Activated CD4-positive, alpha-beta T cell treated with anti-CD3 and anti-CD28 coated beads for 36 hours (primary cell): ENCODE data around the gene FCGR3A. TPM values are rescaled to one million over a fixed set of nuclear protein-coding genes. Genes with fewer than 3 reads are reported as not detected.
"Not testable (repeated sequence)": the region's sequence is repeated elsewhere in the genome, so short reads cannot be mapped to it uniquely, and the experiment has no call there.

ENCODE experiments used
- ATAC-seq: fragments of 200-7000 bp; cut with Tn5 transposase; one replicate; pipeline ENCODE4 v1.10.0; 2021; ENCODE audit warnings: mild to moderate bottlenecking, moderate library complexity
- CTCF ChIA-PET: fragments of 350-600 bp; sonication (Branson Sonifier 250); formaldehyde crosslinking; loops from one replicate; lab custom pipeline; 2021; ENCODE audit warnings: antibody characterized with exemption; lab: Charles Lee
- POLR2A ChIA-PET: fragments of 350-600 bp; sonication (Branson Sonifier 250); formaldehyde crosslinking; loops from one replicate; lab custom pipeline; 2021; ENCODE audit warnings: antibody characterized with exemption, inconsistent platforms; lab: Charles Lee
- DNase-seq: peaks from one replicate; pipeline ENCODE4 v3.0.0-alpha.2; 2020
- H3K27ac Mint-ChIP-seq: one replicate; pipeline ENCODE4 v1.8.0; 2021; ENCODE audit warnings: mixed read lengths
- H3K27me3 Mint-ChIP-seq: one replicate; pipeline ENCODE4 v1.8.0; 2021; ENCODE audit warnings: mixed read lengths
- H3K36me3 Mint-ChIP-seq: one replicate; pipeline ENCODE4 v1.8.0; 2021; ENCODE audit warnings: low read depth, mixed read lengths
- H3K4me1 Mint-ChIP-seq: one replicate; pipeline ENCODE4 v1.8.0; 2021; ENCODE audit warnings: mixed read lengths
- H3K4me3 Mint-ChIP-seq: one replicate; pipeline ENCODE4 v1.8.0; 2021; ENCODE audit warnings: mild to moderate bottlenecking, moderate library complexity, mixed read lengths
- H3K9me3 Mint-ChIP-seq: one replicate; pipeline ENCODE4 v1.8.0; 2021; ENCODE audit warnings: low read depth, mixed read lengths
- intact Hi-C, 2 experiments: fragments of 100-400 bp; cut with DNase I in 1 of 2; cut with micrococcal nuclease in 1 of 2; formaldehyde crosslinking; loops; one replicate each; pipeline versions ENCODE4 v1.14.2 to v1.15.1; 2022 to 2024; cut with DNase I, micrococcal nuclease
- total RNA-seq, 2 experiments: library from RNA; stranded (reverse); gene quantifications; one replicate each; pipeline ENCODE4 v1.2.3, GENCODE V29; 2021

Gene FCGR3A
- not detected for total RNA-seq

DNA sequence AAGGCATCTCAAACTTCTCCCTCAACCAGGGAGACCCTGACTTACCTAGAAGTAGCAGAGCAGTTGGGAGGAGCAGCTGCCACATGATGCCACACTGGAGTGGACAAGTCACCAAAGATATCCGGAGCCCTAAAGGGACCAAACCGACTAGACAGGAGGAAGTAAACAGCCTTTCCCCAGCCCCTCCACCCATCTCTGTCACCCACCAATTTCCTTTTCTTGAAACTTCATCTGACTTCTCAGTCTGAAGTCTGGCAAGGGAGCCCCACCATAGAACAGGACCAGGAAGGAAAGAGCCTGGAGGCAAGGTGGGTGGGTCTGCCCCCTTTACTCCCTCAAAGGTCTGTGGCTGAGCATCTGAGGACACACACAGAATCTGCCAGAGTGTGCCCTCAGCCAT lies at the start of gene FCGR3A:
Gene FCGR3A, minus strand, starts transcription at position 167 of the 400 bp plus-strand sequence. Its CDS starts 82 bp downstream, at position 85.
- Mint-ChIP-seq H3K4me1 (peaks cover 8% of the 10 kb centered on the region), H3K9me3 (no peaks in the 10 kb centered on the region), H3K4me3 (no peak within 1 kb of the TSS), H3K27ac (no peak within 1 kb of the TSS), H3K27me3 (no peaks in the 10 kb centered on the region), H3K36me3 (no peaks in the 10 kb centered on the region)
- POLR2A ChIA-PET = no interaction called here
- CTCF ChIA-PET = no interaction called here
- intact Hi-C loops = loop anchor here in 1 of 2 experiments (10.0 kb wide), 1 partner anchor 195 kb away; the partner anchor contains the start of gene DUSP12
- DNase-seq (no peak), ATAC-seq (no peak)

DNA sequence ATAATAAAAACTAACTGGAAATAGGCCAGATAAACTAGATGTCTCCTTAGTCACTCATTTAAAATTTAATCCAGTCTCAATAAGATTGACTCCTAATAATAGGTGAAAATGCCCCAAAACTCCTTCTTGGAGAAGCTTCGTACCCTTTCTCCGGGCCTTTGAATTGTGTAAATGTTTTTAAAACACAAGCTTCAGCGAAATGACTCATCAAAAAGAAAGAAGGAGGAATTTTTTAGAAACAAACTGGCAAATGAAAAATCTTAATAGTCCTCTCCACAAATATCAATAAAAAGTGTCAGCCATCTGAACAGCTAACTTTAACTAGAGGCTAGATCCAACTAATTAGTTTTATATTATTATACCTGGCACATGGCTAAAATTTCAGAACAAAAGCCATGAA lies 47.5 kb upstream of the FCGR3A start:
- ATAC-seq, H3K4me1 Mint-ChIP-seq, H3K4me3 Mint-ChIP-seq, POLR2A ChIA-PET, H3K27me3 Mint-ChIP-seq, H3K36me3 Mint-ChIP-seq, H3K9me3 Mint-ChIP-seq, CTCF ChIA-PET, intact Hi-C loops, H3K27ac Mint-ChIP-seq, DNase-seq: not testable (repeated sequence)

DNA sequence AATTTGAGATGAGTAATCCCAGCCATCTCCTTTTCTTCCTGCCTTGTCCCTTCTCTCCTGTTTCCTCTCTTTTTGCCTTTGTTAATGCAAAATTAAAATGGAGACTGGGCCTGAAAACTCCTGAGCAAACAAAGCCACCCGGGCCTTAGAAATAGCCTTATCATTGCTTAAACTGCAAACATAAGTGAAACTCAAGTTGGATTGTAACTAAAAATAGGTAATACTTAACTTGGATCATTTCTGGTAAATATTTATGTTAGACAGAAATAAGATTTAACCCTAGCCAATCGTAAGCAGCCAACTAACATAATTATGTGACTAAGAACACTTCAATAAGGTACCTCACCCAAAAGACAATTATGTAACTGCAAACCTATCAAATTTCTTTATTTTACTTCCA lies 46.0 kb upstream of the FCGR3A start:
- POLR2A ChIA-PET, H3K36me3 Mint-ChIP-seq, H3K9me3 Mint-ChIP-seq, ATAC-seq, H3K4me1 Mint-ChIP-seq, H3K27ac Mint-ChIP-seq, H3K27me3 Mint-ChIP-seq, CTCF ChIA-PET, H3K4me3 Mint-ChIP-seq, DNase-seq, intact Hi-C loops: not testable (repeated sequence)

DNA sequence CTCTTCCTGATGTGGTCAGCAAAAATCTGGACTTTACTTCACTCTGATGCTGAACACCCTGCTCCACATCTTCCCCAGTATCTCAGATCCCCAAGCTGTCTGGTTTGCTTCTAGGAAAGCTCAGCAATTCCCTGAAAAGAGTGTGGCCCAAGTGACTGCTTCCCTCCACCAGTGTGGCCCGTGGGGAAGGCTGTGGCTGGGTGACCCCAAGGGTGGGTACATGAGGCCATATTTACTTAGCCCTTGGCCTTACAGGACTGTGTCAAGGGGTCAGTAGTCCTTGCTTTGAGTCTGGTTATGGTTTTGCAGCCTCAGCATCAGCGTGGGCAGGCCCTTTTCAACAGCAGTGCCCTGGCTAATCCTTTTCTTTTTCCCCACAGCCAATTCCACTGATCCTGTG lies 45.6 kb upstream of the FCGR3A start:
- H3K9me3 Mint-ChIP-seq, POLR2A ChIA-PET, intact Hi-C loops, DNase-seq, H3K27me3 Mint-ChIP-seq, ATAC-seq, H3K36me3 Mint-ChIP-seq, CTCF ChIA-PET, H3K27ac Mint-ChIP-seq, H3K4me1 Mint-ChIP-seq, H3K4me3 Mint-ChIP-seq: not testable (repeated sequence)

DNA sequence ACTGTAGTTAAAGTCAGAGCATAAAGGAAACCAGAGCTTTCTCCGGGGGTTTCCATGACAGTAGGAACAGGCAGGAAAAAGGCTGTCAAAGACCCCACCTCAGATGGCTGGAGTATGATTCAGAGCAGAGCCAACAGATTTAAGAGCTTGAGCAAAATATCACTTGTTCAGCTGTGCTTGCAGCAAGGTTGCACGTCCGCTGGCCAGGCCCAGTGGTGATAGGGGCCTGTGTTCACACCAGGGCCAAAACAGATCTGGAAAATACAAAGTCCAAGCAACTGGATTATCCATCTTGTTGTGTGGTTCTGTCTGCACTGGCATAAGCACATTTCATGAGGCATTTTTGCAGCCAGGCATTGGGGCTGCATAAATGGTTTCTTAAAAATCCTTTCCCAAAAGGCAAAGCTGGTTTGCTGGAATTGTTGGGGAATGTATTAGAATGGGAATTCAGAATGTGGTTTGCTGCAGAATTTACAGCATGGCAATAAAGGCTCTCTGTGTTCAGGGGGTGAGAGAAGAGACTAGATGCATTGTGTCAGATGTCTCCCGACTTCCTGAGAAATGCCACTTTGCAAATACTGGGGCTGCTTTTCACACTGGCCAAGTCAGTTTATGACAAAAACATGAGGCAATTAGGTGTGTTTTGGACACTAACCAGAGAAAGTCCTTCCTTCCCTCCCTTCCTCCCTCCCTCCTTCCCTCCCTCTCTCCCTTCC lies 44.8 kb upstream of the FCGR3A start:
- POLR2A ChIA-PET, H3K4me1 Mint-ChIP-seq, CTCF ChIA-PET, H3K4me3 Mint-ChIP-seq, H3K27me3 Mint-ChIP-seq, H3K9me3 Mint-ChIP-seq, H3K27ac Mint-ChIP-seq, ATAC-seq, DNase-seq, H3K36me3 Mint-ChIP-seq, intact Hi-C loops: not testable (repeated sequence)

DNA sequence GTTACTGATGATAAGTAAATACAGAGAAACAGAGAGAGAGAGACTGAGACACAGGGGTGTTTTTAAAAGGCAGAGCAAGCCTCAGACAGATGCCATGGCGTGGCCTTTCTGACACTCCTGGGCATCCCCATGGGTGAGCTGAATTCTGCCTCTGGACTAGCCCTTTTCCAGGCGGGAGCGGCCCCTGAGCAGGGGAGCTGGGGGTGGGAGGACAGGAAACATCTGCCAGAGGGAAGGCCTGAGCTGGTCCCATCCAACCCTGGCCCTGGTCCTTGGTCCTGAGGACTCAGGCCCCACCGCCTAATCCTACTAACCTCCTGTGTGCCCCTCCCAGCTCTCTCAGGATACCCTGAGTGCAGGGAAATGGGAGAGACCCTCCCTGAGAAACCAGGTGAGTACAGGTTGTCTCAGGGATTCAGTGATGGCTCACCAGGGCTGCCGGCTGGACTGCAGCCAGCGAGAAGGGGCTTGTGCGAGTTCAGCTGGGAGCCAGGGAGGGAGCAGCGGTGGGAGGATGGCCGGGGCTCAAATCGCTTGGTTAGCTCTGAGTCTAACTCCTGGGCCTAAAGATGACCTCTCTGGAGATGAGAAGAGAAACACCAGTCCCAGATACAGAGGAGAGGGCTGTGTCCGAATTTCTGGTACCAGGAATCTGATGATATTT lies 43.6 kb upstream of the FCGR3A start:
- H3K27ac Mint-ChIP-seq, CTCF ChIA-PET, H3K4me3 Mint-ChIP-seq, DNase-seq, H3K9me3 Mint-ChIP-seq, ATAC-seq, H3K36me3 Mint-ChIP-seq, H3K4me1 Mint-ChIP-seq, intact Hi-C loops, H3K27me3 Mint-ChIP-seq, POLR2A ChIA-PET: not testable (repeated sequence)

DNA sequence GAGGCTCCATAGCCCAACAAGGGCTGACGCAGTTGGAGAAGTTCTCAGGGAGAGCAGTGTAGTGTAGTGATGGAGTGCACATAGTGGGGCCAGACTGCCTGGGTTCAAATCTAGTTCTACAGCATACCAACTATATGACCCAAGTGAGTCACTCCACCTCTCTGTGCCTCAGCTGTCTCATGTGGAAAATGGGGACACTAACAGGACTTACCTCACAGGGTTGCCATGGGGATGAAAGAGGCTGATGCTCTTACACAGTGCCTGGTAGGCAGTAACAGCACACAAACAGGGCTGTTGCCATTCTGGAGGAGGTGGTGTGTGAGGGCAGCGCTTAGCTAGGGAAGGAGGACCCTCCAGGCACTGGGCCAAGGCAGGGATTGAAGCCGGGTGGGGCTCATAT lies 43.0 kb upstream of the FCGR3A start:
- H3K9me3 Mint-ChIP-seq, POLR2A ChIA-PET, H3K36me3 Mint-ChIP-seq, DNase-seq, H3K27ac Mint-ChIP-seq, H3K4me1 Mint-ChIP-seq, H3K4me3 Mint-ChIP-seq, H3K27me3 Mint-ChIP-seq, CTCF ChIA-PET, intact Hi-C loops: not testable (repeated sequence)
- ATAC-seq = peak; percentile 52

- DNase-seq, H3K9me3 Mint-ChIP-seq, POLR2A ChIA-PET, H3K27ac Mint-ChIP-seq, H3K4me1 Mint-ChIP-seq, H3K4me3 Mint-ChIP-seq, intact Hi-C loops, H3K36me3 Mint-ChIP-seq, H3K27me3 Mint-ChIP-seq, CTCF ChIA-PET: not testable (repeated sequence)
- ATAC-seq = peak; percentile 79
These were observed 40.3 kb upstream of the FCGR3A start for GRCh38 chr1:161589920-161590319.

- H3K27ac Mint-ChIP-seq, H3K9me3 Mint-ChIP-seq, ATAC-seq, H3K27me3 Mint-ChIP-seq, POLR2A ChIA-PET, CTCF ChIA-PET, H3K36me3 Mint-ChIP-seq, H3K4me1 Mint-ChIP-seq, intact Hi-C loops, H3K4me3 Mint-ChIP-seq, DNase-seq: not testable (repeated sequence)
These were observed 39.7 kb upstream of the FCGR3A start for GRCh38 chr1:161589365-161589764.

DNA sequence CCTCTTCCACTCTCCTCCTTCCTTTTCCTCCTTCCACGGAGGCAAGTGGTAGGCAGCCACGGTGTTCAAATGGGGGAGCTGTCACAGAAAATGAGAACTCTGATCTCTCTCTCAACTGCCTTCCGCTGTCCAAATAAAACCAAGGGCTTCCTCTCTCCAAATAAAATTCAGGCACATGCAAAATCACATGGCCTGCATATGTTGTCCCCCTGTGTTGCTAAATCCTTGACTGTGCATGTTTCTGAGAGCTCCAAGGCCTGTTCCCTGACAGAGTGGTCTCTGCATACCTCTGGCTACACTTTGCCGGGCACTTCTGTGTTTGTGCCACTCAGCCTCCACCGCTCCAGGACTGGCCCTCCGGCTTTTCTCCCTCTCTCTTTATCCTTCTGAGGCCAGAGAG lies 39.0 kb upstream of the FCGR3A start:
- DNase-seq, H3K4me3 Mint-ChIP-seq, H3K4me1 Mint-ChIP-seq, H3K27ac Mint-ChIP-seq, H3K27me3 Mint-ChIP-seq, ATAC-seq, CTCF ChIA-PET, POLR2A ChIA-PET, intact Hi-C loops, H3K9me3 Mint-ChIP-seq, H3K36me3 Mint-ChIP-seq: not testable (repeated sequence)

DNA sequence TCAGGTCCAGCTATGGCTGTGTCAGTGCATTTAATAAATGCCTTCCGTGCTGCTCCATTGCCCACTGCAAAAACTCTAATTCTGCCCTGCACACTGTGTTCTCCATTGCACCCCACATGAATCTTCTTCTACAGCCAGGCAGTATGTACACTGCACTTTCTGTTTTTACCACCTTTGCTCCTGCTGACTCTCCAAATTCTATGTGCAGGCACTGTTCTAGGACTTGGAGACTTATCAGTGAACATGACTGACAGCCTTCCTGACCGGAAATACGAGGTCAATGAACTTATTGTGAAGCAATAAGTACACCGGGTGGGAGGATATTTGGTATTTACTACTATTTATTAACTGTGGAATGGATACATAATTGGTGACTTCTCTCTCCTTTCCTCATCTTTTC lies 33.3 kb upstream of the FCGR3A start:
- H3K9me3 Mint-ChIP-seq, H3K4me1 Mint-ChIP-seq, H3K4me3 Mint-ChIP-seq, H3K27me3 Mint-ChIP-seq, CTCF ChIA-PET, H3K27ac Mint-ChIP-seq, H3K36me3 Mint-ChIP-seq, POLR2A ChIA-PET, DNase-seq, intact Hi-C loops, ATAC-seq: not testable (repeated sequence)

DNA sequence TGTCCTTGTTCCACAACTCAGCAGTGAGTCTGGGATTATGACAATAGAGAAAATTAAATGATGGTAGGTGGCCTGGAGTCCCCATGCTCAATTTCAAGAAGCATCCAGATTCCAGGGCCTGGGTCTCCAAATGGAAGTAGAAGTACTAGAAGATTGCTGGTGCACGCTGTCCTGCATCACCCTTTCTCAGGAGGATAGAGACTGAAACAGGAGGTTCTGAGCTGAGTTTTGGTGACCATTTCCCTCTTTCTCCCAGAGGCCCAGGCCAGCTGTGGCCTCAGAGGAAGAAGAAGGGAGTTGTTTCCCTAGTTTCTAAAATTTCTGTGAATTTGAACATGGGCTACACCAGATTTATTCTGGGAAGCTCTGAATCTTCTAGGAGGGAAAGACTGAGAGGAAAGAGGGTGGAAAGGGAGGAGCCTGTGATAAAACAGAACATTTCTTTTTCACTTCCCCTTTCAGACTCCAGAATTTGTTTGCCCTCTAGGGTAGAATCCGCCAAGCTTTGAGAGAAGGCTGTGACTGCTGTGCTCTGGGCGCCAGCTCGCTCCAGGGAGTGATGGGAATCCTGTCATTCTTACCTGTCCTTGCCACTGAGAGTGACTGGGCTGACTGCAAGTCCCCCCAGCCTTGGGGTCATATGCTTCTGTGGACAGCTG lies 31.4 kb upstream of the FCGR3A start:
- H3K36me3 Mint-ChIP-seq, ATAC-seq, H3K4me1 Mint-ChIP-seq, CTCF ChIA-PET, H3K9me3 Mint-ChIP-seq, H3K4me3 Mint-ChIP-seq, POLR2A ChIA-PET, intact Hi-C loops, H3K27me3 Mint-ChIP-seq, DNase-seq, H3K27ac Mint-ChIP-seq: not testable (repeated sequence)
